Measurements from ENCODE around the gene FFAR3.

- TF ChIP-seq CTCF (conservative IDR thresholded peaks at IDR 0.05; ENCODE audit: low read depth, low read length) (no peak), EZH2phosphoT487 (IDR thresholded peaks at IDR 0.05; ENCODE audit: borderline replicate concordance, low read length) (no peak)
These were observed 6.1 kb upstream of the FFAR3 start for GRCh38 chr19:35352177-35352447.
